Loucy (cell line): ENCODE measurements around the gene RB1.

Experiments
- CTCF ChIP-seq: fragments of 200-600 bp; sonication (generic); conservative IDR thresholded peaks from 2 replicates; pipeline ENCODE4 v1.5.1; 2014; ENCODE audit warnings: mild to moderate bottlenecking, antibody characterized with exemption, low read length
- EZH2phosphoT487 ChIP-seq: fragments of 200-600 bp; IDR thresholded peaks from 2 replicates; pipeline ENCODE4 v1.6.1; 2018; ENCODE audit warnings: antibody characterized with exemption, mild to moderate bottlenecking, moderate library complexity, borderline replicate concordance

GRCh38 chr13:48397744-48398143 is 94.2 kb downstream of the RB1 start:
- TF ChIP-seq CTCF = no peak
- TF ChIP-seq EZH2phosphoT487 = no peak
